Cardiac muscle cell (in vitro differentiated cells and primary cell): ENCODE measurements around the gene GSE1. TPM values are rescaled to one million over a fixed set of nuclear protein-coding genes. Genes with fewer than 3 reads are reported as not detected.

Experiments used
- DNase-seq, 2 donors: peaks; one replicate each; pipeline versions ENCODE4 v3.0.0 to v3.0.0-alpha.2; 2010 to 2017; ENCODE audit warnings: low read depth in 1 of 2, low spot score in 1 of 2
- H3K27ac ChIP-seq: fragments of 200-600 bp; sonication (generic); 2 replicates; pipeline ENCODE4 v1.5.1; 2016
- H3K27me3 ChIP-seq: fragments of 200-600 bp; sonication (generic); 2 replicates; pipeline ENCODE4 v1.6.0; 2016; ENCODE audit warnings: control low read depth
- H3K36me3 ChIP-seq: fragments of 200-600 bp; sonication (generic); 2 replicates; pipeline ENCODE4 v1.5.1; 2016; ENCODE audit warnings: control low read depth
- H3K4me1 ChIP-seq: fragments of 200-600 bp; sonication (generic); 2 replicates; pipeline ENCODE4 v1.8.1; 2017; ENCODE audit warnings: low read depth, mild to moderate bottlenecking, mixed run types
- H3K4me3 ChIP-seq: fragments of 200-600 bp; sonication (generic); 2 replicates; pipeline ENCODE4 v1.5.1; 2016; ENCODE audit warnings: mild to moderate bottlenecking
- H3K9me3 ChIP-seq: fragments of 200-600 bp; sonication (generic); 2 replicates; pipeline ENCODE4 v1.5.1; 2017; ENCODE audit warnings: low read depth, mild to moderate bottlenecking, control low read depth
- CTCF ChIP-seq: IDR thresholded peaks from 2 replicates; pipeline ENCODE4 v1.5.1; 2012; ENCODE audit warnings: low read depth, mild to moderate bottlenecking, low read length
- polyA plus RNA-seq: library from polyadenylated mRNA; unstranded; fragments of >200 nt; fragmentation: Nextera tagmentation; extraction: Ambion mirVana; gene quantifications from 2 replicates; pipeline ENCODE4 v1.2.1, GENCODE V29; 2016
- total RNA-seq: library from RNA; depleted of rRNA; stranded (reverse); fragments of >200 nt; gene quantifications from 2 replicates; pipeline ENCODE4 v1.2.3, GENCODE V29; 2016

GSE1 gene
- total and polyA plus RNA-seq, 2 experiments from 2014 or later: 48.8 to 174 TPM

GRCh38 chr16:85619101-85619891 lies 6.2 kb downstream of the GSE1 start:
- DNase-seq: no peak
- no peak overlapping the region for H3K4me3 ChIP-seq
- no peak for TF ChIP-seq CTCF
- H3K27me3 ChIP-seq: no peaks in the 10 kb centered on the region
- H3K9me3 ChIP-seq: no peaks in the 10 kb centered on the region
- H3K4me1 ChIP-seq: peaks cover 33% of the 10 kb centered on the region
- no peaks in the 10 kb centered on the region for H3K36me3 ChIP-seq
- H3K27ac ChIP-seq: no peak overlapping the region

GRCh38 chr16:85620374-85620773 lies 7.3 kb downstream of the GSE1 start:
- no peak for DNase-seq
- no peaks in the 10 kb centered on the region for H3K36me3 ChIP-seq
- H3K9me3 ChIP-seq: no peaks in the 10 kb centered on the region
- no peaks in the 10 kb centered on the region for H3K27me3 ChIP-seq
- peaks cover 24% of the 10 kb centered on the region for H3K4me1 ChIP-seq
- no peak overlapping the region for H3K4me3 ChIP-seq
- no peak overlapping the region for H3K27ac ChIP-seq
- no peak for TF ChIP-seq CTCF

- no peak for DNase-seq
- Histone ChIP-seq H3K27me3 (no peaks in the 10 kb centered on the region), H3K9me3 (no peaks in the 10 kb centered on the region), H3K4me3 (no peak overlapping the region), H3K36me3 (no peaks in the 10 kb centered on the region), H3K4me1 (peaks cover 24% of the 10 kb centered on the region), H3K27ac (no peak overlapping the region)
- no peak for TF ChIP-seq CTCF
Observed at GRCh38 chr16:85621698-85622428, 8.7 kb downstream of the GSE1 start.

- no peaks in the 10 kb centered on the region for H3K27me3 ChIP-seq
- H3K4me1 ChIP-seq: peaks cover 30% of the 10 kb centered on the region
- no peak overlapping the region for H3K27ac ChIP-seq
- no peaks in the 10 kb centered on the region for H3K9me3 ChIP-seq
- no peak for DNase-seq
- no peaks in the 10 kb centered on the region for H3K36me3 ChIP-seq
- TF ChIP-seq CTCF: no peak
- H3K4me3 ChIP-seq: no peak overlapping the region
Observed at GRCh38 chr16:85622683-85623082, 9.6 kb downstream of the GSE1 start.

GRCh38 chr16:85623250-85623649 lies 10.1 kb downstream of the GSE1 start:
- H3K27ac ChIP-seq: no peak overlapping the region
- DNase-seq: no peak
- H3K27me3 ChIP-seq: no peaks in the 10 kb centered on the region
- H3K4me3 ChIP-seq: no peak overlapping the region
- no peaks in the 10 kb centered on the region for H3K36me3 ChIP-seq
- H3K4me1 ChIP-seq: peaks cover 34% of the 10 kb centered on the region
- no peaks in the 10 kb centered on the region for H3K9me3 ChIP-seq
- no peak for TF ChIP-seq CTCF
